Left ventricle myocardium inferior (tissue), 1 donor: ENCODE data around the gene PSMD5. TPM values are rescaled to one million over a fixed set of nuclear protein-coding genes. Genes with fewer than 3 reads are reported as not detected.

ENCODE experiments used
- DNase-seq: peaks from one replicate; pipeline ENCODE4 v3.0.0-alpha.2; 2020
- H3K27ac ChIP-seq: fragments of 200-600 bp; replicated peaks from 2 replicates; pipeline ENCODE4 v1.8.0; 2021
- H3K27me3 ChIP-seq: fragments of 200-600 bp; 2 replicates; pipeline ENCODE4 v1.8.0; 2021; ENCODE audit warnings: low read depth
- H3K36me3 ChIP-seq: fragments of 200-600 bp; 2 replicates; pipeline ENCODE4 v1.8.0; 2021
- H3K4me1 ChIP-seq: fragments of 200-600 bp; 2 replicates; pipeline ENCODE4 v1.8.0; 2021
- H3K4me3 ChIP-seq: fragments of 200-600 bp; 2 replicates; pipeline ENCODE4 v1.8.0; 2021; ENCODE audit warnings: mild to moderate bottlenecking, moderate library complexity
- H3K9me3 ChIP-seq: fragments of 200-600 bp; replicated peaks from 2 replicates; pipeline ENCODE4 v1.8.0; 2021
- CTCF ChIP-seq: fragments of 200-600 bp; IDR thresholded peaks from 2 replicates; pipeline ENCODE4 v1.8.0; 2021; ENCODE audit warnings: antibody characterized with exemption, mild to moderate bottlenecking, borderline replicate concordance
- intact Hi-C: fragments of 100-400 bp; cut with micrococcal nuclease; formaldehyde crosslinking; loops from one replicate; pipeline ENCODE4 v1.11.0; 2022
- total RNA-seq: library from RNA; stranded (reverse); fragmentation: NEBNext Ultra II Directional; extraction: Animal tissue kit (Norgen Biotek cat#: 25700); gene quantifications from one replicate; pipeline ENCODE4 v1.2.1, GENCODE V29; 2021
- donor health status: DM: no; HTN: yes; CAD: no; lungs with severe emphysema.

The PSMD5 gene
- total RNA-seq, 1 donor from 2014 or later = 16.2 TPM

- H3K27me3 ChIP-seq = no peaks in the 10 kb centered on the region
- intact Hi-C loops = loop anchor here (10.0 kb wide), 1 partner anchor 51 kb away; the partner anchor contains the start of gene TRAF1
- peaks cover 5% of the 10 kb centered on the region for H3K36me3 ChIP-seq
- H3K4me3 ChIP-seq = no peak overlapping the region
- H3K27ac ChIP-seq = no peak overlapping the region
- peaks cover 25% of the 10 kb centered on the region for H3K4me1 ChIP-seq
- no peaks in the 10 kb centered on the region for H3K9me3 ChIP-seq
- no peak for DNase-seq
- TF ChIP-seq CTCF = no peak
Observed at GRCh38 chr9:120873512-120873911, 30.8 kb upstream of the PSMD5 start.

GRCh38 chr9:120872791-120873502, 30.2 kb upstream of the PSMD5 start:
- intact Hi-C loops = loop anchor here (10.0 kb wide), 1 partner anchor 52 kb away; the partner anchor contains the start of gene TRAF1
- no peak overlapping the region for H3K4me3 ChIP-seq
- H3K36me3 ChIP-seq = peaks cover 5% of the 10 kb centered on the region
- TF ChIP-seq CTCF = no peak
- no peaks in the 10 kb centered on the region for H3K27me3 ChIP-seq
- DNase-seq = no peak
- H3K27ac ChIP-seq = no peak overlapping the region
- peaks cover 29% of the 10 kb centered on the region for H3K4me1 ChIP-seq
- no peaks in the 10 kb centered on the region for H3K9me3 ChIP-seq

- no peaks in the 10 kb centered on the region for H3K9me3 ChIP-seq
- intact Hi-C loops = loop anchor here (10.0 kb wide), 1 partner anchor 55 kb away; the partner anchor contains the start of gene TRAF1
- H3K4me3 ChIP-seq = no peak overlapping the region
- H3K36me3 ChIP-seq = peaks cover 12% of the 10 kb centered on the region
- TF ChIP-seq CTCF = no peak
- peak overlapping the region; percentile 88 for H3K27ac ChIP-seq
- no peak for DNase-seq
- H3K27me3 ChIP-seq = no peaks in the 10 kb centered on the region
- H3K4me1 ChIP-seq = peaks cover 9% of the 10 kb centered on the region
Observed at GRCh38 chr9:120870206-120870605, 27.5 kb upstream of the PSMD5 start.

- Histone ChIP-seq H3K27ac (peak overlapping the region; percentile 88), H3K27me3 (no peaks in the 10 kb centered on the region), H3K4me1 (peaks cover 9% of the 10 kb centered on the region), H3K9me3 (no peaks in the 10 kb centered on the region), H3K4me3 (no peak overlapping the region), H3K36me3 (peaks cover 12% of the 10 kb centered on the region)
- no peak for DNase-seq
- intact Hi-C loops = loop anchor here (10.0 kb wide), 1 partner anchor 55 kb away; the partner anchor contains the start of gene TRAF1
- TF ChIP-seq CTCF = no peak
Observed at GRCh38 chr9:120869726-120870125, 27.0 kb upstream of the PSMD5 start.

- intact Hi-C loops = no loop called here
- Histone ChIP-seq H3K4me1 (peaks cover 9% of the 10 kb centered on the region), H3K27ac (peak overlapping the region; percentile 88), H3K27me3 (no peaks in the 10 kb centered on the region), H3K4me3 (peak overlapping the region; percentile 71), H3K36me3 (peaks cover 12% of the 10 kb centered on the region), H3K9me3 (no peaks in the 10 kb centered on the region)
- DNase-seq = no peak
- no peak for TF ChIP-seq CTCF
Observed at GRCh38 chr9:120869360-120869687, 26.6 kb upstream of the PSMD5 start.
